Renal cortical epithelial cell (primary cell): Measurements from ENCODE around the gene BRD8. TPM values are rescaled to one million over a fixed set of nuclear protein-coding genes. Genes with fewer than 3 reads are reported as not detected.
A peak's percentile ranks its signal among the peaks of the same experiment; 100 is the strongest.
"Not testable (repeated sequence)": the region's sequence is repeated elsewhere in the genome, so short reads cannot be mapped to it uniquely, and the experiment has no call there.

ENCODE experiments used
- DNase-seq: peaks from one replicate; pipeline ENCODE4 v3.0.0-alpha.2; 2011; ENCODE audit warnings: low read depth
- total RNA-seq: library from RNA; depleted of rRNA; stranded (reverse); fragments of >200 nt; gene quantifications from 2 replicates; pipeline ENCODE4 v1.2.3, GENCODE V29; 2014

Gene BRD8
- total RNA-seq, 1 donor from 2014 or later: 51.3 TPM

- no peak for DNase-seq
Observed at GRCh38 chr5:138163721-138164120, 14.7 kb downstream of the BRD8 start.

- no peak for DNase-seq
Observed at GRCh38 chr5:138160706-138161105, 17.7 kb downstream of the BRD8 start.

- no peak for DNase-seq
Observed at GRCh38 chr5:138159666-138160065, 18.8 kb downstream of the BRD8 start.

- DNase-seq: no peak
Observed at GRCh38 chr5:138157626-138158025, 20.8 kb downstream of the BRD8 start.

GRCh38 chr5:138155977-138156376 lies 22.5 kb downstream of the BRD8 start:
- DNase-seq: not testable (repeated sequence)

- DNase-seq: no peak
Observed at GRCh38 chr5:138149530-138149929, 28.9 kb downstream of the BRD8 start.

GRCh38 chr5:138148811-138149210 lies 29.6 kb downstream of the BRD8 start:
- peak; percentile 78 for DNase-seq

GRCh38 chr5:138143578-138143977 lies 34.9 kb downstream of the BRD8 start:
- not testable (repeated sequence) for DNase-seq

- DNase-seq: no peak
Observed at GRCh38 chr5:138141734-138142133, 36.7 kb downstream of the BRD8 start.

- no peak for DNase-seq
Observed at GRCh38 chr5:138140268-138140667, 38.2 kb downstream of the BRD8 start.

GRCh38 chr5:138139781-138140090 lies 38.7 kb downstream of the BRD8 start:
- DNase-seq: no peak

- DNase-seq: peak; percentile 72
Observed at GRCh38 chr5:138138949-138139780, 39.3 kb downstream of the BRD8 start, which contains the start of gene NME5. NME5 (minus strand) TSS chr5:138139428; CDS start chr5:138138780, 648 bp downstream.

- DNase-seq: no peak
Observed at GRCh38 chr5:138132543-138132942, 45.9 kb downstream of the BRD8 start.

GRCh38 chr5:138129347-138129746 lies 49.1 kb downstream of the BRD8 start:
- DNase-seq: no peak

GRCh38 chr5:138128334-138128733 lies 50.1 kb downstream of the BRD8 start:
- no peak for DNase-seq

GRCh38 chr5:138115254-138115653 lies 63.2 kb downstream of the BRD8 start:
- no peak for DNase-seq

GRCh38 chr5:138111937-138112336 lies 66.5 kb downstream of the BRD8 start:
- DNase-seq: peak; percentile 44

- no peak for DNase-seq
Observed at GRCh38 chr5:138111181-138111580, 67.2 kb downstream of the BRD8 start.

GRCh38 chr5:138110266-138110963 lies 68.0 kb downstream of the BRD8 start:
- DNase-seq: no peak

GRCh38 chr5:138109463-138110265 lies 68.8 kb downstream of the BRD8 start:
- peak; percentile 47 for DNase-seq

- DNase-seq: no peak
Observed at GRCh38 chr5:138107213-138107612, 71.2 kb downstream of the BRD8 start.

- no peak for DNase-seq
Observed at GRCh38 chr5:138105709-138106108, 72.7 kb downstream of the BRD8 start.

- no peak for DNase-seq
Observed at GRCh38 chr5:138103319-138103637, 75.2 kb downstream of the BRD8 start.
